NCI-H187 treated with DMSO at 0.1 percent for 48 hours (cell line): ENCODE measurements around the gene ZNF319.
"Not testable (repeated sequence)": the region's sequence is repeated elsewhere in the genome, so short reads cannot be mapped to it uniquely, and the experiment has no call there.

ENCODE experiments used
- DNase-seq: peaks from one replicate; lab custom pipeline; 2025; lab: John Stamatoyannopoulos, UW

Gene ZNF319

GRCh38 chr16:58021661-58022551 lies 21.4 kb upstream of the ZNF319 start:
- DNase-seq: no peak

- no peak for DNase-seq
Measured at GRCh38 chr16:58020628-58021521, 20.4 kb upstream of the ZNF319 start.

GRCh38 chr16:58019866-58020538 lies 19.5 kb upstream of the ZNF319 start:
- no peak for DNase-seq

- DNase-seq: no peak
Measured at GRCh38 chr16:58018803-58019202, 18.3 kb upstream of the ZNF319 start.

GRCh38 chr16:58016840-58017446 lies 16.5 kb upstream of the ZNF319 start:
- DNase-seq: no peak

GRCh38 chr16:58013201-58013956 lies 12.9 kb upstream of the ZNF319 start:
- no peak for DNase-seq

GRCh38 chr16:58012481-58012880 lies 12.0 kb upstream of the ZNF319 start:
- DNase-seq: no peak

GRCh38 chr16:58011652-58012051 lies 11.2 kb upstream of the ZNF319 start:
- DNase-seq: no peak

- no peak for DNase-seq
Measured at GRCh38 chr16:58010886-58011285, 10.4 kb upstream of the ZNF319 start.

- no peak for DNase-seq
Measured at GRCh38 chr16:58009856-58010416, 9.5 kb upstream of the ZNF319 start.

GRCh38 chr16:58004736-58005135 lies 4.3 kb upstream of the ZNF319 start:
- DNase-seq: not testable (repeated sequence)

GRCh38 chr16:58002936-58003335 lies 2.5 kb upstream of the ZNF319 start:
- DNase-seq: no peak

GRCh38 chr16:58002416-58002800 lies 1.9 kb upstream of the ZNF319 start:
- DNase-seq: no peak

- no peak for DNase-seq
Measured at GRCh38 chr16:58001781-58002415, 1.4 kb upstream of the ZNF319 start.

- DNase-seq: peak; percentile 39
Measured at GRCh38 chr16:58000706-58001676, 519 bp upstream of the ZNF319 start, which contains the start of gene USB1. USB1 (plus strand) TSS chr16:58001407; CDS start chr16:58001484, 77 bp downstream.

- no peak for DNase-seq
Measured at GRCh38 chr16:57999366-57999970, 1.0 kb downstream of the ZNF319 start.

- no peak for DNase-seq
Measured at GRCh38 chr16:57998992-57999365, 1.5 kb downstream of the ZNF319 start.

- no peak for DNase-seq
Measured at GRCh38 chr16:57998486-57998885, 2.0 kb downstream of the ZNF319 start.
